NCI-H1930 (cell line): ENCODE results near the gene DDX1.
"Not testable (repeated sequence)": the region's sequence is repeated elsewhere in the genome, so short reads cannot be mapped to it uniquely, and the experiment has no call there.

Experiments used
- DNase-seq, 2 experiments: peaks; one replicate each; lab custom pipeline; 2025; lab: John Stamatoyannopoulos, UW

Gene DDX1

GRCh38 chr2:15677141-15677843, 85.6 kb downstream of the DDX1 start:
- DNase-seq = no peak

GRCh38 chr2:15678346-15678745, 86.7 kb downstream of the DDX1 start:
- DNase-seq = no peak

GRCh38 chr2:15678909-15679308, 87.2 kb downstream of the DDX1 start:
- DNase-seq = no peak

GRCh38 chr2:15679386-15679924, 87.8 kb downstream of the DDX1 start:
- DNase-seq = no peak

GRCh38 chr2:15680132-15680531, 88.5 kb downstream of the DDX1 start:
- not testable (repeated sequence) for DNase-seq
